Ovary (tissue), 9 donors: ENCODE results near the gene ST7. TPM values are rescaled to one million over a fixed set of nuclear protein-coding genes. Genes with fewer than 3 reads are reported as not detected.

ENCODE experiments used
- DNase-seq, 5 donors: peaks; one replicate each; pipeline ENCODE4 v3.0.0-alpha.2; 2019 to 2020
- H3K27ac ChIP-seq, 2 donors: fragments of 200-600 bp; one replicate each; pipeline versions ENCODE4 v1.5.1 to v1.8.0; 2019 to 2022
- H3K27me3 ChIP-seq: fragments of 200-600 bp; one replicate; pipeline ENCODE4 v1.8.0; 2022
- H3K36me3 ChIP-seq: fragments of 200-600 bp; sonication (generic); one replicate; pipeline ENCODE4 v1.5.1; 2019
- H3K4me1 ChIP-seq: one replicate; pipeline ENCODE4 v1.8.1; 2013; ENCODE audit warnings: mild to moderate bottlenecking, moderate library complexity; ENCODE audit not compliant: insufficient read depth
- H3K4me3 ChIP-seq: fragments of 200-600 bp; sonication (generic); one replicate; pipeline ENCODE4 v1.5.1; 2017
- H3K9me3 ChIP-seq, 2 donors: fragments of 200-600 bp in 1 of 2; sonication (generic) in 1 of 2; one replicate each; pipeline versions ENCODE4 v1.5.1 to v1.8.1; 2013 to 2019; ENCODE audit warnings: mild to moderate bottlenecking in 1 of 2, moderate library complexity in 1 of 2
- CTCF ChIP-seq, 3 donors: fragments of 450-650 bp in 2 of 3; fragments of 200-600 bp in 1 of 3; IDR thresholded peaks; one replicate each; pipeline versions ENCODE4 v1.5.1 to v1.8.0; 2016 to 2022; ENCODE audit warnings: antibody characterized with exemption in 3 of 3, mild to moderate bottlenecking in 1 of 3
- EP300 ChIP-seq: sonication (generic); formaldehyde crosslinking; IDR thresholded peaks from one replicate; pipeline ENCODE4 v1.6.1; 2017; ENCODE audit warnings: antibody characterized with exemption
- POLR2A ChIP-seq: fragments of 450-650 bp; IDR thresholded peaks from one replicate; pipeline ENCODE4 v1.6.1; 2017; ENCODE audit warnings: antibody characterized with exemption, mild to moderate bottlenecking, moderate library complexity
- WGBS, 3 donors: extraction: QIAGEN DNeasy Blood & Tissue Kit in 1 of 3; methylation state at CpG; one replicate each; pipeline versions ENCODE4 v1.1.5 to v1.1.7; 2013 to 2017; 5-methylcytosine and 5-hydroxymethylcytosine counted together
- intact Hi-C, 4 donors: fragments of 100-400 bp; cut with DNase I; formaldehyde crosslinking; loops; one replicate each; pipeline versions ENCODE4 v1.11.0 to v1.15.1; 2022 to 2023
- polyA plus RNA-seq, 2 donors: library from polyadenylated mRNA; stranded (reverse); fragments of 200-250 nt in 1 of 2; fragments of 350-450 nt in 1 of 2; fragmentation: Illumina TruSeq in 1 of 2; extraction: RNeasy Lipid Tissue Mini Kit (QIAGEN cat#74804) in 1 of 2; gene quantifications; one replicate each; pipeline ENCODE4 v1.2.3, GENCODE V29; 2013 to 2014
- total RNA-seq, 7 donors: library from RNA; depleted of rRNA in 2 of 7; stranded (reverse); fragments of >200 nt in 2 of 7; fragmentation: NEBNext Ultra II Directional in 3 of 7; extraction: Animal tissue kit (Norgen Biotek cat#: 25700) in 3 of 7; gene quantifications; one replicate each; pipeline versions ENCODE4 v1.1.0 to v1.2.4, GENCODE V29; 2016 to 2023
- donor health status: DM: no; HTN: no; CAD: no; lungs with moderate emphysema.
- donor health status: DM: no; HTN: no; CAD: no.
- donor health status: Bipolar disorder and iron deficiency.
- donor health status: DM: yes; HTN: yes; CAD: no.
- donor health status: DM: no; HTN: no; CAD: no.
- donor health status: DM: yes; HTN: yes; CAD: no.

ST7 gene
- total and polyA plus RNA-seq, 9 donors: 14.1 to 37.7 (median 18.8) TPM

- intact Hi-C loops: no loop called here
- TF ChIP-seq POLR2A (no peak), EP300 (no peak), CTCF (IDR thresholded peaks at IDR 0.05) (no peak)
- H3K27me3 ChIP-seq: no peaks in the 10 kb centered on the region
- no peaks in the 10 kb centered on the region for H3K9me3 ChIP-seq
- 81 to 93% (median 83%) methylated on average over 1 of the region's 1 CpG for WGBS, 3 donors
- H3K4me1 ChIP-seq: peaks cover 4% of the 10 kb centered on the region
- no peaks in the 10 kb centered on the region for H3K36me3 ChIP-seq
- H3K27ac ChIP-seq: no peak overlapping the region
- DNase-seq: no peak
- H3K4me3 ChIP-seq: no peak overlapping the region
Observed at GRCh38 chr7:117153016-117153545, 199.8 kb downstream of the ST7 start.

GRCh38 chr7:117154721-117155120 lies 201.4 kb downstream of the ST7 start:
- Histone ChIP-seq H3K27ac (no peak overlapping the region), H3K36me3 (no peaks in the 10 kb centered on the region), H3K4me1 (peaks cover 4% of the 10 kb centered on the region), H3K4me3 (no peak overlapping the region), H3K9me3 (no peaks in the 10 kb centered on the region), H3K27me3 (no peaks in the 10 kb centered on the region)
- WGBS, 3 donors: 88 to 94% (median 93%) methylated on average over 1 of the region's 1 CpG
- intact Hi-C loops: no loop called here
- TF ChIP-seq CTCF (IDR thresholded peaks at IDR 0.05) (no peak), EP300 (no peak), POLR2A (no peak)
- no peak for DNase-seq

- H3K27ac ChIP-seq: no peak overlapping the region
- 95 to 98% (median 97%) methylated on average over 1 of the region's 1 CpG for WGBS, 3 donors
- DNase-seq: no peak
- TF ChIP-seq CTCF (IDR thresholded peaks at IDR 0.05): no peak
- TF ChIP-seq EP300: no peak
- intact Hi-C loops: no loop called here
- H3K36me3 ChIP-seq: no peaks in the 10 kb centered on the region
- H3K4me1 ChIP-seq: peaks cover 4% of the 10 kb centered on the region
- H3K4me3 ChIP-seq: no peak overlapping the region
- no peaks in the 10 kb centered on the region for H3K9me3 ChIP-seq
- no peaks in the 10 kb centered on the region for H3K27me3 ChIP-seq
Observed at GRCh38 chr7:117155694-117156093, 202.4 kb downstream of the ST7 start.

- intact Hi-C loops: no loop called here
- Histone ChIP-seq H3K4me3 (no peak overlapping the region), H3K27ac (no peak overlapping the region), H3K27me3 (no peaks in the 10 kb centered on the region), H3K36me3 (no peaks in the 10 kb centered on the region), H3K4me1 (peaks cover 4% of the 10 kb centered on the region), H3K9me3 (no peaks in the 10 kb centered on the region)
- no peak for TF ChIP-seq EP300
- no peak for TF ChIP-seq CTCF (IDR thresholded peaks at IDR 0.05)
- TF ChIP-seq POLR2A: no peak
- peak; percentile 16 to 54 (median 33) for DNase-seq
- 14 to 24% (median 18%) methylated on average over 5 of the region's 5 CpGs for WGBS, 3 donors
Observed at GRCh38 chr7:117157241-117158209, 204.2 kb downstream of the ST7 start.
